Calu3 (cell line): ENCODE results near the gene NLN. TPM values are rescaled to one million over a fixed set of nuclear protein-coding genes. Genes with fewer than 3 reads are reported as not detected.

Experiments
- BruUV-seq: library from RNA; stranded (reverse); fragments of 400-500 nt; replicated peaks from 2 replicates; lab custom pipeline; 2021; lab: Mats Ljungman, UMichigan
- CTCF ChIA-PET: fragments of 300-600 bp; sonication (Branson Sonifier 250); formaldehyde crosslinking; loops from one replicate; lab custom pipeline; 2022; ENCODE audit warnings: antibody characterized with exemption; lab: Charles Lee
- DNase-seq: peaks from one replicate; pipeline ENCODE4 v3.0.0; 2022
- H3K27ac Mint-ChIP-seq: one replicate; pipeline ENCODE4 v1.8.0; 2022; ENCODE audit warnings: mixed read lengths; ENCODE audit not compliant: unreplicated experiment
- H3K27me3 Mint-ChIP-seq: one replicate; pipeline ENCODE4 v1.8.0; 2022; ENCODE audit warnings: mixed read lengths; ENCODE audit not compliant: unreplicated experiment
- H3K36me3 Mint-ChIP-seq: one replicate; pipeline ENCODE4 v1.8.0; 2022; ENCODE audit warnings: mild to moderate bottlenecking, moderate library complexity, mixed read lengths; ENCODE audit not compliant: insufficient read depth, unreplicated experiment
- H3K4me1 Mint-ChIP-seq: one replicate; pipeline ENCODE4 v1.8.0; 2022; ENCODE audit warnings: mild to moderate bottlenecking, low read depth, mixed read lengths; ENCODE audit not compliant: unreplicated experiment
- H3K4me3 Mint-ChIP-seq: one replicate; pipeline ENCODE4 v1.8.0; 2022; ENCODE audit warnings: mild to moderate bottlenecking, low read depth, moderate library complexity, mixed read lengths; ENCODE audit not compliant: unreplicated experiment
- H3K9me3 Mint-ChIP-seq: one replicate; pipeline ENCODE4 v1.8.0; 2022; ENCODE audit warnings: low read depth, mixed read lengths; ENCODE audit not compliant: unreplicated experiment
- CTCF ChIP-seq: fragments of 200-600 bp; IDR thresholded peaks from one replicate; pipeline ENCODE4 v1.8.0; 2022; ENCODE audit warnings: antibody characterized with exemption; ENCODE audit not compliant: unreplicated experiment
- intact Hi-C: fragments of 100-400 bp; cut with micrococcal nuclease; formaldehyde crosslinking; loops from one replicate; pipeline ENCODE4 v1.10.0; 2022; ENCODE audit not compliant: unreplicated experiment
- total RNA-seq: library from RNA; stranded (reverse); gene quantifications from 2 replicates; pipeline ENCODE4 v1.2.3, GENCODE V29; 2022

NLN gene
- total RNA-seq, 1 experiment from 2014 or later: 47.9 TPM

- intact Hi-C loops: loop anchor here (5.0 kb wide), 1 partner anchor 51 kb away; no protein-coding TSS in a partner anchor
- no TSS peak for BruUV-seq
- H3K4me1 Mint-ChIP-seq: peaks cover 60% of the 10 kb centered on the region
- CTCF ChIA-PET: interaction anchor here (0.7 kb wide), 2 partner anchors 9 to 27 kb away, joined by 3 to 5 read pairs; no protein-coding TSS in a partner anchor
- no peak for TF ChIP-seq CTCF
- H3K36me3 Mint-ChIP-seq: peaks cover 9% of the 10 kb centered on the region
- no peak for DNase-seq
- no peaks in the 10 kb centered on the region for H3K9me3 Mint-ChIP-seq
- peak overlapping the region; percentile 22 for H3K27ac Mint-ChIP-seq
- no peak overlapping the region for H3K4me3 Mint-ChIP-seq
- no peaks in the 10 kb centered on the region for H3K27me3 Mint-ChIP-seq
Measured at GRCh38 chr5:65863747-65864146, 141.7 kb downstream of the NLN start.

- BruUV-seq: no TSS peak
- Mint-ChIP-seq H3K4me1 (peaks cover 55% of the 10 kb centered on the region), H3K9me3 (peaks cover 3% of the 10 kb centered on the region), H3K4me3 (peak overlapping the region; percentile 14), H3K27ac (peak overlapping the region; percentile 1), H3K27me3 (no peaks in the 10 kb centered on the region), H3K36me3 (peaks cover 13% of the 10 kb centered on the region)
- no peak for TF ChIP-seq CTCF
- CTCF ChIA-PET: interaction anchor here (0.6 to 1.1 kb wide), 2 partner anchors 11 to 111 kb away, joined by 3 read pairs; no protein-coding TSS in a partner anchor
- intact Hi-C loops: loop anchor here (2.0 kb wide), 1 partner anchor 58 kb away; no protein-coding TSS in a partner anchor
- DNase-seq: no peak
Measured at GRCh38 chr5:65866837-65867521, 145.0 kb downstream of the NLN start.

- no peak for TF ChIP-seq CTCF
- CTCF ChIA-PET: interaction anchor here (0.6 to 1.1 kb wide), 2 partner anchors 10 to 110 kb away, joined by 3 read pairs; no protein-coding TSS in a partner anchor
- BruUV-seq: no TSS peak
- H3K9me3 Mint-ChIP-seq: peaks cover 3% of the 10 kb centered on the region
- H3K4me3 Mint-ChIP-seq: no peak overlapping the region
- H3K36me3 Mint-ChIP-seq: peaks cover 11% of the 10 kb centered on the region
- H3K27ac Mint-ChIP-seq: peak overlapping the region; percentile 1
- no peaks in the 10 kb centered on the region for H3K27me3 Mint-ChIP-seq
- no peak for DNase-seq
- H3K4me1 Mint-ChIP-seq: peaks cover 48% of the 10 kb centered on the region
- intact Hi-C loops: loop anchor here (2.0 kb wide), 1 partner anchor 57 kb away; no protein-coding TSS in a partner anchor
Measured at GRCh38 chr5:65867542-65868195, 145.7 kb downstream of the NLN start.

GRCh38 chr5:65868509-65868908, 146.5 kb downstream of the NLN start:
- H3K4me3 Mint-ChIP-seq: no peak overlapping the region
- no peak for DNase-seq
- CTCF ChIA-PET: interaction anchor here (1.1 kb wide), 1 partner anchor 10 kb away, joined by 3 read pairs; no protein-coding TSS in a partner anchor
- peaks cover 3% of the 10 kb centered on the region for H3K9me3 Mint-ChIP-seq
- H3K36me3 Mint-ChIP-seq: peaks cover 9% of the 10 kb centered on the region
- H3K4me1 Mint-ChIP-seq: peaks cover 41% of the 10 kb centered on the region
- no peak overlapping the region for H3K27ac Mint-ChIP-seq
- BruUV-seq: no TSS peak
- no peak for TF ChIP-seq CTCF
- intact Hi-C loops: no loop called here
- H3K27me3 Mint-ChIP-seq: no peaks in the 10 kb centered on the region
